Thoracic aorta (tissue), 2 donors: Measurements from ENCODE around the gene USH2A. TPM values are rescaled to one million over a fixed set of nuclear protein-coding genes. Genes with fewer than 3 reads are reported as not detected.

Source experiments
- ATAC-seq: fragments of 150-250 bp; one replicate; pipeline ENCODE4 v1.8.0; 2017; ENCODE audit warnings: low read depth; ENCODE audit not compliant: insufficient number of reproducible peaks, low FRiP score
- DNase-seq: peaks from one replicate; pipeline ENCODE4 v3.0.0-alpha.2; 2020; ENCODE audit warnings: low spot score
- H3K27ac ChIP-seq, 2 donors: fragments of 200-600 bp; sonication (generic); 1 replicate in 1 of 2; 2 replicates in 1 of 2; pipeline ENCODE4 v1.5.1; 2016; ENCODE audit warnings: mild to moderate bottlenecking in 2 of 2, moderate library complexity in 2 of 2
- H3K27me3 ChIP-seq: fragments of 200-600 bp; sonication (generic); replicated peaks from 2 replicates; pipeline ENCODE4 v1.6.0; 2016; ENCODE audit warnings: mild to moderate bottlenecking; ENCODE audit not compliant: insufficient read depth
- H3K36me3 ChIP-seq: fragments of 200-600 bp; sonication (generic); one replicate; pipeline ENCODE4 v1.5.1; 2016
- H3K4me1 ChIP-seq, 2 donors: fragments of 200-600 bp; sonication (generic); 1 replicate in 1 of 2; 2 replicates in 1 of 2; pipeline versions ENCODE4 v1.5.1 to v1.6.0; 2016; ENCODE audit warnings: low read depth in 2 of 2, mild to moderate bottlenecking in 1 of 2; ENCODE audit not compliant: control insufficient read depth in 1 of 2
- H3K4me3 ChIP-seq: fragments of 200-600 bp; sonication (generic); 2 replicates; pipeline ENCODE4 v1.5.1; 2016; ENCODE audit warnings: mild to moderate bottlenecking
- H3K9me3 ChIP-seq: fragments of 200-600 bp; sonication (generic); 2 replicates; pipeline ENCODE4 v1.5.1; 2016
- total RNA-seq, 2 donors: library from RNA; depleted of rRNA; stranded (reverse); fragments of >200 nt; gene quantifications; one replicate each; pipeline versions ENCODE4 v1.1.0 to v1.2.3, GENCODE V29; 2016
- TF ChIP-seq, protein P1 (sequence below): fragments of 200-600 bp; sonication (generic); IDR thresholded peaks from one replicate; pipeline ENCODE4 v1.5.1; 2019; ENCODE audit warnings: antibody characterized with exemption

The USH2A gene
- total RNA-seq, 2 donors from 2014 or later = not detected

DNA sequence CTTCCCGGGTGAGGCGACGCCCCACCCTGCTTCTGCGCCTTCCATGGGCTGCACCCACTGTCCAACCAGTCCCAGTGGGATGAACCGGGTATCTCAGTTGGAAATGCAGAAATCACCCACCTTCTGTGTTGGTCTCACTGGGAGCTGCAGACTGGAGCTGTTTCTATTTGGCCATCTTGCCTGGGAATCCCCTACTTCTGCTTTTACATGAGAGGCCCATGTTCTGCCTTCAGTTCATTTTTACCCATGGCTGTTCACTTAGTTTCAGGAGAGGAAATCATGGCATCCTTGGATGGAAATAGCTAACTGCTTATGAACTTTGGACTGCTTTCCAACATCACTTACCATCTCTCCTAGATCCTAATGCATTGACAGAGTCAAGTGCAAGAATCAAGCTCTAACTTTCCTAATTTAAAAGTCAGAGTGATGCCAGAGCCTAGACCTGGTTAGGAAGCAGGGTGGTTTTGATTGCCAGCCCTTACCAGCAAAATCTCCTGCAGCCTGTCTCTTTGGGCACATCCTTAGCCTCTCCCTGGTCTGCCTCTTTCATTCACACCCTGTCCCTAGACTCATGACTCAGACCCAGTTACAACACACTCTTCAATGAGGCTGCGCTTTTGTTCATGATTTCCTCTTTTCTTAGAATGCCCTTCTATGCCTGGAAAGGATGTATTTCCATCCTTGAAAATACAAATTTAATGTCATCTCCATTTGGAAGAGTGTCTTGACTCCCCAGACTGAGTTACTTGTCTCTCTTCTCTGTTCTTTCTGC is 719.0 kb downstream of the USH2A start:
- H3K4me1 ChIP-seq = no peaks in the 10 kb centered on the region
- H3K27me3 ChIP-seq = no peaks in the 10 kb centered on the region
- H3K36me3 ChIP-seq = no peaks in the 10 kb centered on the region
- DNase-seq = no peak
- no peaks in the 10 kb centered on the region for H3K9me3 ChIP-seq
- ATAC-seq = no peak
- H3K27ac ChIP-seq = no peak overlapping the region
- no peak overlapping the region for H3K4me3 ChIP-seq
- TF ChIP-seq, protein P1, sequence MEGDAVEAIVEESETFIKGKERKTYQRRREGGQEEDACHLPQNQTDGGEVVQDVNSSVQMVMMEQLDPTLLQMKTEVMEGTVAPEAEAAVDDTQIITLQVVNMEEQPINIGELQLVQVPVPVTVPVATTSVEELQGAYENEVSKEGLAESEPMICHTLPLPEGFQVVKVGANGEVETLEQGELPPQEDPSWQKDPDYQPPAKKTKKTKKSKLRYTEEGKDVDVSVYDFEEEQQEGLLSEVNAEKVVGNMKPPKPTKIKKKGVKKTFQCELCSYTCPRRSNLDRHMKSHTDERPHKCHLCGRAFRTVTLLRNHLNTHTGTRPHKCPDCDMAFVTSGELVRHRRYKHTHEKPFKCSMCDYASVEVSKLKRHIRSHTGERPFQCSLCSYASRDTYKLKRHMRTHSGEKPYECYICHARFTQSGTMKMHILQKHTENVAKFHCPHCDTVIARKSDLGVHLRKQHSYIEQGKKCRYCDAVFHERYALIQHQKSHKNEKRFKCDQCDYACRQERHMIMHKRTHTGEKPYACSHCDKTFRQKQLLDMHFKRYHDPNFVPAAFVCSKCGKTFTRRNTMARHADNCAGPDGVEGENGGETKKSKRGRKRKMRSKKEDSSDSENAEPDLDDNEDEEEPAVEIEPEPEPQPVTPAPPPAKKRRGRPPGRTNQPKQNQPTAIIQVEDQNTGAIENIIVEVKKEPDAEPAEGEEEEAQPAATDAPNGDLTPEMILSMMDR = no peak

DNA sequence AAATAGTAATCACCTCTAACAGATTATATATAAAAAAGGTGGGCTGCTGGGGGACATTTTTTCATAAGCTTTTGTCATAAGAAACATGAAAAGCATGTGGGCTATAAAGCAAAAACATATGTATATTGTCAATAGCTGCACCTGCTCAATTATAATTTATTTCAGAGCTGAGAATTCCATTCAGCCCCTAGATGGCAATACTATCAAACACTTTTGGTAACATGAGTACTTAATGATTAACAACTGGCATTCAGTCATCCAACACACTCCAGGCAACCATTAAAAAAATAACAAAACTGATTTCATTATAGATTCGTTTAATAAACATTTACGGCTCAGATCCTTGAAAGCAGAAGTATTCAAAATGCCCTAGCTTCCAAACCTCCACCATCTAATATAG is 741.0 kb downstream of the USH2A start:
- Histone ChIP-seq H3K27me3 (no peaks in the 10 kb centered on the region), H3K9me3 (no peaks in the 10 kb centered on the region), H3K36me3 (no peaks in the 10 kb centered on the region), H3K4me1 (no peaks in the 10 kb centered on the region), H3K4me3 (no peak overlapping the region), H3K27ac (no peak overlapping the region)
- DNase-seq (no peak), ATAC-seq (no peak)
- TF ChIP-seq, protein P1 = no peak

DNA sequence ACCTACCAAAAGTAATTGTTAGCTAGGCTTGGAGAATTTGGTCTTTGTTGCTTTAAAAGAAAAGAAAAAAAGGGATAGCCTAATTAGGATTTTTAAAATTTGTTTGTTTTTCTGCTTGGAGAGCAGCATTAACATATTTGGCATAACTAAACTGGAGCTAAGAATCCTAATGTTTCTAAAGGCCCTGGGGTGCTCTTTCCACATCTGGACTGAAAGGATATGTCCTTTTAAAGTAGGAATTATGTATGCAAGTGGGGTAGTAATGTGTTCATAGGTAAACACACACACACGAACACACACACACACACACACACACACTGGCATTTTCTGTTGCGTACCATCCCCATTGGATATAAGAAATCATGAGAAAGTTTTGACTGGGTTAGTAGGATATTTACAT is 742.2 kb downstream of the USH2A start:
- TF ChIP-seq, protein P1 = no peak
- ATAC-seq = no peak

DNA sequence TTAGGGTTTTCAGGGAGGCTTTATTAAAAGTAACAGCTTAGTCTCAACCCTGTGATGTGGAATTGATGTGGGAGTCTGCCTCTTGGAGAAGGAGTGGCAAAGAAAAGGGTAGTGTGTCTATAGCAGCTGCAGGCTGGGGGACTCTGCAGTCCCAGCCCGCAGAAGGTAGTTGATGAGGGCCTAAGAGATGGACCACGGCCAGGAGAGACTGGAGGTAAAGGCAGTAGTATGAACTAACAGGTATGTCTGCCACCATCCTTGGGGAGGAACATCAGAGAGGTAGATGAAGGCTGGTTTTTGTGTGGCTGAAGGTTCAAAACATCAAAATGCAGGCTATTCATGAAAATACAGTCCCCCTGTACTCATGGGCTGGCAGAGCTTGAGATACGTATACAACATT is 744.0 kb downstream of the USH2A start:
- ATAC-seq = no peak
- no peak overlapping the region for H3K4me3 ChIP-seq
- H3K36me3 ChIP-seq = no peaks in the 10 kb centered on the region
- no peaks in the 10 kb centered on the region for H3K27me3 ChIP-seq
- H3K4me1 ChIP-seq = no peaks in the 10 kb centered on the region
- no peaks in the 10 kb centered on the region for H3K9me3 ChIP-seq
- TF ChIP-seq, protein P1 = no peak
- H3K27ac ChIP-seq = no peak overlapping the region
- no peak for DNase-seq

More for the DNA sequence above, 742.2 kb downstream of the USH2A start:
- Histone ChIP-seq H3K4me1 (no peaks in the 10 kb centered on the region), H3K4me3 (no peak overlapping the region), H3K9me3 (no peaks in the 10 kb centered on the region), H3K27me3 (no peaks in the 10 kb centered on the region), H3K27ac (no peak overlapping the region), H3K36me3 (no peaks in the 10 kb centered on the region)
- no peak for DNase-seq

DNA sequence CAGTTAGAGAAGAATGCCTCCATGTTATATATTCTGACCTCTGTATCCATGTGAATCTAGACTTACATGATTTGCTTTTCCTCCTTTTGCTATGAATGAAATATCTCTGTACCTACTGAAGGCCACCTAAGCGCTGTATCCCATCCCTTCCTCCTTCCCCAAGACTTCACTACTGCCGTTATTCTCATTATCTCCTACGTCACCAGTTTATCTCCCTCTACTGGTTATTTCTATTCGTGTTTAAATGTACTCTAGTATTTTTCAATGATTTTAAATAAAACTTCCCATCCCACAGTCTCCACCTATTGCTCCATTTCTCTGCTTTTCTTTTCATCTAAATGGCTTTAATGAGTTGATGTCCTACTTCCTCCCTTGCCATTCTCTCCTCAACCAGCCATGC is 746.1 kb downstream of the USH2A start:
- H3K9me3 ChIP-seq = no peaks in the 10 kb centered on the region
- ATAC-seq (no peak), DNase-seq (no peak)
- H3K27ac ChIP-seq = no peak overlapping the region
- no peaks in the 10 kb centered on the region for H3K36me3 ChIP-seq
- H3K27me3 ChIP-seq = no peaks in the 10 kb centered on the region
- no peak overlapping the region for H3K4me3 ChIP-seq
- H3K4me1 ChIP-seq = no peaks in the 10 kb centered on the region
- TF ChIP-seq, protein P1 = no peak
